NOMO-1 treated with dmso at 0.1 percent for 144 hours (cell line): ENCODE data around the gene SEMA4C.
"Not testable (repeated sequence)": the region's sequence is repeated elsewhere in the genome, so short reads cannot be mapped to it uniquely, and the experiment has no call there.

ENCODE experiments used
- DNase-seq: peaks from one replicate; lab custom pipeline; 2025; ENCODE audit not compliant: unreplicated experiment; lab: John Stamatoyannopoulos, UW

Gene SEMA4C

DNA sequence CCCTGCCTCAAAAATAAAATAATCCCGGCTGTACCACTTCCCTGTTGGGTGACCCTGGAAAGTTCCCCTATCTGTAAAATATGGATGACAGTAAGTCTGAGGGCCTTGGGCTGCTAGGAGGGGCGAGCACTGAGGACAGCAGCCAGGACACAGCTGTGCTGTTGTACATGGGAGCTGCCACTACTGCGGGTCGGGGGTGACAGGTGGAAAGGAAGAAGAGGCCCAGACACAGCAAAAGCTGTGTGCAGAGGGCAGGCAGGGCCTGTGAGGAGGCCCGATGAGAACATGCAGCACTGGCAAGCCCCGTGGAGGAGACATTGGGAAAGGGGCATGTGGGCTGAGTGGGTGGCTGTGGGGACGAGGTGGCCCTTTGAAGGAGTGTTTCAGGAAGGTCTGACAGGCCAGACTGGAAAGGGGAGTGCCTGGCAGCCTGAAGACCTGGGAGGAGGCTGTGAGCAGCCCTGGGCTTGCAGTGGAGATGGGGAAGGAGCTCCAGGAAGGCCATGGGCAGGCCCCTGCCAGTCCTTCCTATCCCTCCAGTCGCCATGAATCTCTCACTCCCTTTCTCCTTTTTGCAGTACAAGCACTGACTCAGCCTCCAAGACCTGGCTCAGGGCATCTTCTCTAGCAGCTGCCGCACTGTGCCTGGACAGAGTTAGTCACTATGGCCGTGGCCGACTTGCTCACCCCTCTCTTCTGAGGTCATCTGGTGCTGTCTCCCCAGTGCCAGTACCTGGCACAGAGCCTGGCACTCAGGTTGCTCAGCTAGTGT, 28.9 kb upstream of the SEMA4C start:
- DNase-seq, result no peak

DNA sequence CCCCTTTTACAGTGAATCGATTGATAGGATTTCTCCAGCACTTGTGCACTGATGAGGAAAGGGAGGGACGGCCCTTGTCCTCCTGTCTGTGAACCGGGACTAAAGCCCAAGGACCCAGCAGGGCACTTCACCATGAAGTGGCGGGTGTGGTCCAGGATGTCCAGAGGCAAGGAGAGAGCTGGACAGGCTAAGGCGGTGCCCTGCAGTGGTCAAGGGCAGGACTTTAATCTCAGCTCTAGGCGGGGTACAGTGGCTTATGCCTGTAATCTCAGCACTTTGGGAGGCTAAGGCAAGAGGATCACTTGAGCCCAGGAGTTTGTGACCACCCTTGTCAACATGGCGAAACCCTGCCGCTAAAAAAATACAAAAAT, 28.2 kb upstream of the SEMA4C start:
- no peak for DNase-seq

DNA sequence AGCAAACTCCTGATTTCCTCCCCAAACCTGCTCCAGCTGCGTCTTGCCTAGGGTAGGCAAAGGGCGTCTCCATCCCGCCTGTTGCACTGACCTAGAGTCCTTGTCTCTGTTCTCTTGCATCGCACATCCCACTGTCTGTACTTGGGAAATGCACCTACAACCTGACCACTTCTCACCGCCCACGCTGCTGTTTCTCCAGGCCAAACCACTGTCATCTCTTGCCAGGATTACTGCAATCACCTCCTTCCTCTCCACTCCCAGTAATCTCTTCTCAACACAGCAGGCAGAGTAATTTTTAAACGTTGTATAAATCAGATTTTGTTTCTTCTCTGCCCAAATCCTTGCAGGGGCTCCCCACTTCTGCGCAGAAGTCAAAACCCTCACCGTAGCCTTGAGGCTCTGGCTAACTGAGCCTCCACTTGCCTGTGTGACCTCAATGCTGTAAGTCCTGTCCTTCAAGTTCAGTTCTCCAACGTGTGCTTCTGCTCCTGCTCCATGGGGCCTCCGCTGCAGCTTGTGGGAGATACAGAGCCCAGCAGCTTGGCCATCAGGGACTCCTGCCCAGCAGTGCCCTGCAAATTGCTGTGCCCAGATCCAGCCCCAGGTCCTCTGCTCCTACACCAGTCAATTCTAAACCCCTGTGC, 27.7 kb upstream of the SEMA4C start:
- no peak for DNase-seq

DNA sequence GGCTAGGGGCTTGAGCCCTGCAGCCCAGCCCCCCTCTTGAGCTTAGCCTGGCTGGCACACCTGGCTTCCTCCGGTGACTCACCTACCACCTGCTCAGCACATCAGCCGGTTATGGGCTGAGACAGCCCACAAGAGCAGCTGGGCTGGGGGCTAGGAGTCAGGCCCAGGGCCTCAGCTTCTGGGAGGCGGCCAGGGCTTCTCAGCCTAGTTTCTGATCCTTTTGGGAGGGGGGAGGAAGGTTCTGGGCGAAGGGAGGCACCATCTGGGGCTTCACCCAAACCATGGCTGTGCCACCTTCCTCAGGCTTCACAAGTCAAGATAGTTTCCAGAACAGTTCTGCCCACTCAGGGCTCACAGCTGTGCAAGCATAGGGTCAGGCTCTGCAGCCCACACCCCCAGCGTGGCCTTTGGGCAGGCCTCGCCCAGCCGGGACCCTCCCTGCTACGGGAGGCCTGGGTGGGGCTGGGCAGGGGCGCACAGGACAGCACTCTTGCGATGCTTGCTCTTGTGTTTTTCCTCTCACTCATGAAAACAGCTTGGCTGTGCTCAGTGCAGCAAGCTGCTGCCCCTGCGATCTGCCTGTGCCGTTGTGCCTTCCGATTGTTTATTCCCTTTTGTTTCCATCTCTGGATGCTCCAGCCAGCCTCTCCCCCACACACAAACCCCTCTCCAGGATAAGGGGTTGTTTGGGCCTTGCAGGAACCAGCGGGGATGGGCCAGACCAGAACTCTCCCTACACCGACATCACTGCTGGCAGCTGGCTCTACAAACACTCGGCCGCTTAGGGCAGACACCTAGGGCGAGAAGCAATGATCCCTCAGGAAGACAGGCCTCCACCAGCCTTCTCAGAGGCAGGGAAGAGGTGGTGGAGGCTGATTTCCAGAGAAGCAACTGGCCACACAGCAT, 26.1 kb upstream of the SEMA4C start:
- DNase-seq, result no peak

DNA sequence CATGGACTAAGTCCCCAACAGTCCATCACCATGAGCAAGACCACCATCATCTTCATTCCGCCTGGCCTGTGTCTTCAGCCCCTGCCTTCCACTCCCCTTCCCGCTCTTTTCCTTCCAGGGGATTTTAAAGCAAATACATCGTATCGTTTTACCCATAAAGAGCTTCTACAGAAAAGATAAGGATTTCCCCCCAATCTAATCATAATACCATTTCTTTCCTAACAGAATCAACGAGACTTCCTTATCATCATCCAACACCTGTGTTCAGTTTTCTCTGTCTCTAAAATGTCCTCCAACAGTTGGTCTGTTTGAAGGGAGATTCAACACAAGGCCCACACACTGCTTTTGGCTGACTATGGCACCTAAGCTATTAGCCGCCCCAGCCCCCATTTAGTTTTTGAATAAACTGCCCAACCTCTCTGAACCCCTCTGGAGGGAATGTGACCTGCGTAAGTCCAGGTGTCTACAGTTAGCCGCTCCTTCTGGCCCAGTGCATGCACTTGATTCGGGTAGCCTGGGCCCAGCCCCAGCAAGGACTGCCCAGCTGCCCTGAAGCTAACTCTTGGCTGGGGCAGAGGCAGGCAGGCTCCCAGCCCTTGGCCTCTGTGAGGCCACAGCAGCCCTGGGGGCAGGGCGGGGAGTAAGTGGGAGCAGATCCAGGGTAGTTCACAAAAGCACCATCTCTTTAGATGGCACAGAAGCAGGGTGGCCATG, 25.3 kb upstream of the SEMA4C start:
- DNase-seq, result no peak

DNA sequence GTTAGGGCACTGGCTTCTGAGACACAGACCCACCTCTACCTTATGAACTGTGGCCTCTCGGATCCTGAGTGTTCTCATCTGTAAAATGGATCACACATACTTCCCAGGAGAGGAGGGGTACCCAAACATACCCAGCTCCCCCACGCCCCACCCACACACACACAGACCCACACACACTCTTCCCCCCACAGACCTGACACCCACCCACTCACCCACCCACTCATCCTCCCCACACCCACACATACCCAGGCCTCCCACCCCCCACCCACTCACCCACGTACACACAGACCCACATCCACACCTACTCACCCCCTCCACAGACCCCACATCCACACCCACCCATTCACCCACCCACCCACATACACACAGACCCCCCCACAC, 24.3 kb upstream of the SEMA4C start:
- no peak for DNase-seq

DNA sequence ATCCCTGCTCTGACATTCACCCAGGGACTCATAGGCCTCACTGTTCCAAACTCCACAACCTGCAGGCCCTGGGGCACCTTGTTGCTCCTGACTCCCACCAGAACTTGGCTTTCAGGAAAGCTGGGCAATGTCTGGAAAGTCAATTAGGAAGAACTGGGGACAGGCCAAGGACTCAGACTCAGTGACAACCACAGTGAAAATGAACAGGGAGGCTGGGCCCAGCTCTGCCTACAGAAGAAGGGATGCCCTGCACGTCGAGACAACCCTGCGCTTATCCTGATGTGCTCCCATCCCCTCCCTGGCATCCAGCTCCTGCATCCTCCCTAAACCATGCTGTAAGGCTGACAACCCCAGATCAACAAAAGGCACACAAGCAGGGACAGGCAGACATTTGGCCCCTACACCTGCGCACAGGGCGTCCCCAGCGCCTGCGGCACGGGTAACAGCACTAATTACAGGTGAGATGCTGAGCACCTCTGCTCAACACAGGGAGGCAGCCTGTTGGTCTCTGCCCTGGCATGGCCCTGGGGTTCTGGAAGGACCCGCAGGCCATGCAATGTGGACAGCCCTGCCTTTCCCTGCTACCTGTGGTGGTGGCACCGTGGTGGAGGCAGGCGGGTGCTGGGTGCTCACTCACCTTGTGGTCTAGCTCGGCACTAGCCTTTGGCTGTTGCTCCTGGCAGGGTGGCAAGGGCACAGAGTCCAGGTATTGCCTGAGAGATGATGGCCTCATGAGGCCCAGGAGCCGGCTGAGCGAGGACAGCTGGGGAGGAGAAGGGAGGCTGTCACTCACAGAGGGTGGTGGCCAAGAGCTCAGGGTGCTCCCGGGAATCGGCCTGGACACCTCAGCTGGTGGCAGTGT, 23.6 kb upstream of the SEMA4C start:
- no peak for DNase-seq

DNA sequence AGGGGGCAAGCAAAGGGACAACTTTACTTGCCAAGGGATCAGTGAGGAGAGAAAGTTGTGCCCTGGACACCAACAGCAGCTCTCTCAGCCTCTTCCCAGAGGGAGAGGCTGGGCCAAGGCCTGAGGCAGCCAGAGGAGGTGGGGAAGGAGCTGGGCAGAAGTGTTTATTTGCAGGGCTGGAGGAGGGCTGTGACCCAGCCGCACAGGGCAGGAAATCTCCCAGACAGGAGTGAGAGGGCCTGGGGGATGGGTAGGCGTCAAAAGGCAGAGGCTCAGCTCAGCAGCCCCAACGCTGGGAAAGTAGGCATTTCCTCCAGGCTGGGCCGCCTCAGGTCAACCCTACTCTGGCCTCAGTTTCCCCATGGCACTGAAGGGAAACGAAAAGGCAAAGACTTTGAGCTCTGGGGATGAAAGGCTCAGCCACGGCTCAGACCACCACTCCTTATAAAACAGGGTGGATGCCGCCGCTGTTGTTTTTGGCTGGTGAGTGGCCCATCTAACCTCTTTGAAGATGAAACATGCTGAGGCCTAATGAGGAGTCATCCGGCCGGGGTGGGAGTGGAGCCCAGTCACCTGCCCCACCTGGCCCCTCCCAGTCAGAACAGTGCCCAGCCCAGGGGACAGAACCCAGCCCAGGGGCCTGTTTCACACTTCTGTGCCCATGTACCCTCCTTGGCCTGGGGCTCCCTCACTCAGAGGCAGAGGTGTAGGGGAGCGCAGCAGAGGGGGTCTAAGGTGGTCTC, 21.9 kb upstream of the SEMA4C start:
- DNase-seq, result no peak

DNA sequence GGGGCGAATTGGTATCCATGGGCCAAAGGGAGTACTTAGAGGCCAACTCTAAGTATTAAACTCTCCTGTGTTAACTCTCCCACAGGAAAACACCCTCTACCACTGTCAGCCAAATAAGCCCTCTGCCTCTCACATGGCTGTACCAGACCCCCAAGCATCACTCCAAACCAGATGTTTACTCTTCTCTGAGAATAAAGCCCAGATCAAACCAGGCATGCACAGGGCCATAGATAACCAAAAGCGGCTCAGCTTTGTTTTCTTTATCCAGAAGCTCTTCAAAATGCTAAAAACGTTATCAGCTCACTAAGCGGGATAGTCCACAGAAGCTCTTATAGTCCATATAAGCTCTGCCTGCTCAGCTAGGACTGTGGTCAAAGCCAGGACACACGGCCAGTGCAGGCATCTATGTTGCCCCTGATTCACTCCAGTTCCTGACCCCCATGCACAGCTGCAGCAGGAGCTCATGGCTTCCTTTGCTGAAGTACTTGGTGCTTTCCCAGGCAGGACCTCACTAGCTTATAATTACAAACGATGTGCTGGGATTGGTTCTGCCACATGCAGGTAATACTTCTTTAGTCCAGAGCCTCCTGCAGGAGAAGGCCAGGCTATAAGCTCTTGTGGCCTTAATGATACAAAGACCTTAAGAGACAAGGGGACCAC, 21.0 kb upstream of the SEMA4C start:
- no peak for DNase-seq

DNA sequence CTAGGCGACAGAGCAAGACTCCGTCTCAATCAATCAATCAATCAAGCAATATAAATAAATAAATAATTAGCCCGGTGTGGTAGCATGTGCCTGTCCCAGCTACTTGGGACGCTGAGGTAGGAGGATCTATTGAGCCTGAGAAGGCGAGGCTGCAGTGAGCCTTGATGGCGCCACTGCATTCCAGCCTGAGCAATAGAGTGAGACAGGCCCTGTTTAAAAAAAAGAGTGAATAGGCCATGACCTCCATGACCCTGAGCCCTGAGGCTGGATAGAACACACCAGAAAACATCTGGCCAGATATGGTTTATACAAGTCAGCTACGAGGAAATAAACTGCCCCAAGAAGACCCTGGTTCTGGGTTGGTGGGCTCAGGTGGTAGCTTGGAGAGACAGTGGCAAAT, 20.4 kb upstream of the SEMA4C start:
- no peak for DNase-seq

DNA sequence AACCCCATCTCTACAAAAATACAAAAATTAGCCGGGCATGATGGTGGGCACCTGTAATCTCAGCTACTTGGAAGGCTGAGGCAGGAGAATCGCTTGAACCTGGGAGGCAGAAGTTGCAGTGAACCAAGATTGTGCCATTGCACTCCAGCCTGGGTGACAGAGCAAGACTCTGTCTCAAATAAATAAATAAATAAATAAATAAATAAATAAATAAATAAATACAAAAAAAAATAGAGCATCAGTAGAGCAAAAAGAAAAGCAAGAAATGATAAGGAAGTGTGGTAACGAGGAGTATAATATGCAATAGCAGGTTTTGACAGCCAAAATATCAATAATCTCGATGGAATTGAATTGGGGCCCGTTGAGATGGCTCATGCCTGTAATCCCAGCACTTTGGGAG, 19.6 kb upstream of the SEMA4C start:
- DNase-seq, result not testable (repeated sequence)

DNA sequence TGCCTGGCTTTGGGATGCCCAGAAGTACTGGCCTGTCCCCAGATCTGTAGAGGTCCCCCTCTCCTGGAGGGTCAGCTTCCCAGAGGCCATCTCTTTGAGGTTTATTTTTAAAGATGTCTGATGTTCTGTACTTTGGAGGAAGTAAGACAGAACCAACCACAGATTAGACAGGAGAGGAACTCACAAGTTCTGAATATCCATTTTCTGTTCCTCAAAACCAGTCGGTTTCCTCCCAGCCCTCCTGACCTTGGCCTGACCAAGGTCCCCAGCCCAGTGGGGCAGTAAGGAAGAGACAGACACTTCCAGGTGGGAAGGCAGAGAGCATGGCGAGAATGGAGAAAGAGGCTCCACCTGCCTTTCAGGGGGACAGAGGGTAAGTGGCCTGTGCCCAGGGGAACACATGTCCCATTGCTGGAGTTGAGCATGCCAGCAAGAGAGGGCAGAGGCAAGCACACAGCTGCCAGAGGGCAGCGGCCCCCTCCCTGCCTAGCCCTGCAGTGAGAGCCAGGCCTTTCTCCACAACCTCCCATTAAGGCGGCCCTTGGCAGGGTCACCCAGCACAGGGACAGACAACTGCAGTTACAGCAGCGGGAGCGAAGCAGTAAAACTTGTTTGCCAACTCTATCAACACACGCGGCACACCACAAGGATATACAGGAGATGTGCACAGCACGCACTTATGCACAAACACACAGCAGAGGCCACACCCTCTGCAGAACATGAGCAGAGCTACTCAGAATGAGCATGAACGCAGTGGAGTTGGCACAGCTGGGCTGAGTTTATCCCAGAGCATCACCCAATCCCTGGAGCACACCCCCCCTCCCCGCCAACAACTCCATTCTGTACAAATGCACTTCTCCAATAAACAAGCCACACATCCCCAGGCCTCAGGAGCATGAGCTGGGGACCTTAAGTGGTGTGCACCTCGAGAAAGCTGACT, 18.5 kb upstream of the SEMA4C start:
- DNase-seq, result peak; percentile 37

DNA sequence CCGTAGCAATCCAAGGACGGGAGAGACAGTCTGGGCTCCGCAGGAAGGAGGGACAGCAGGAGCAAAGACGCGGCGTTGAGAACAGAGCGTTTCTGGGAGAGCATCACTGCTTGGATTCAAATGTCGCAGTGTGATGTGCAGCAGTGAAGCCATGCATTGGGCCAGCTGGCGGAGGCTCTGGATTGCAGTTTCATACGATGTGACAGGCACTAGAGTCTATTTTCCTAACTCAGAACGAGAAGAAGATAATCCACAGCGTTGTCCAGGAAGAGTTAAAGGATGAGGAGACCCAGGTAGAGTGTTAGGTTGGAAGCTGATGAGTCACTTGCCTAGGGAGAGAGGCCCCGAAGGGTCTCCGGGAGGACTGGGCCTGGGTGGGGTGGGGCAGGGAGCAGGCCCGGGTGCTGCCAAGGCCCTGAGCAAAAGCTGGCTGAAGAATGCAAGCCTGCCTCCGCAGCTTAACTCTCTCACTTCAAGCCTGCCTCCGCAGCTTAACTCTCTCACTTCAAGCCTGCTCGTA, 17.7 kb upstream of the SEMA4C start:
- DNase-seq, result no peak

DNA sequence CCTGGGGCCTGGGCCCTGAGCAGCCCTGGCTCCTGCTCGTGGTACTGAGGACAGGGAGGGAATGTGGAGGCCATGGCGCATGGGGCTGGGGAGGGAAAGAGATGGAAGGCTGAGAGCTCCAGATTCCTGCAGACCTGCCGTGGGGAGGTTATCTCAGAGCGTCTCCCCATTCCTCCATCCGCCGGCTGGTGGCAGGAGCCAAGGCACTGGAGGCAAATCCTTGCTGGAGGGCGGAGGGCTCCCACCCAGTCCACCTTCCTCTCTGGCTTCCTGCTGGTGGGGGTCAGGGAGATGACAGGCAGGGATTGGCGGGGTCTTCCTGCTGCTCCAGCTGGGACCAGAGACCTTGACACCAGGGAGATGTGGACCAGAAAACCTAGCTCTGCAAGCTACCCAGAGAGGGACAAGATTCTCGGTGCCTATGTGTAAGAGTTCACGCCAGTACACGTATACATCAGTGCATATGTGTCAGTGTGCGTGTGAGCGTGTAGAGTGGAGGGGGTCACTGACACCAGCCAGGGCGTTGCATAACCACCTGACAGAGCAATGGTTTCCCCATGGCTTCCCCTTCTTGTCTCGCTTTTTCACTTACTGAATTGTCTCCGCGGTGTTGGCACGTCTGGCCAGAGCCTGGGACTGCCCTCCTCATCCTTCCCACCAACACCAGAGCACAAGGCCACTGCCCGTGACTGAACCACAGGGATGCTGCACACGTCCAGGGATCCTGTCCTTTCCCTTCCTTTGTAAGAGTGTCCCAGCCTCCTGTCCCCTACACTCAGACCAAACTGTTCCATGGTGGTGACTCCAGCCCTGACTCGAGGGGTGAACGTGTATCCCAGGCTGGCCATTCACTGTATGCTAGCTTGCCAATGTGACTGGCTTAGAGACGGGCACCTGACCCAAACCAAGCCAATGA, 15.8 kb upstream of the SEMA4C start:
- DNase-seq, result peak; percentile 62

DNA sequence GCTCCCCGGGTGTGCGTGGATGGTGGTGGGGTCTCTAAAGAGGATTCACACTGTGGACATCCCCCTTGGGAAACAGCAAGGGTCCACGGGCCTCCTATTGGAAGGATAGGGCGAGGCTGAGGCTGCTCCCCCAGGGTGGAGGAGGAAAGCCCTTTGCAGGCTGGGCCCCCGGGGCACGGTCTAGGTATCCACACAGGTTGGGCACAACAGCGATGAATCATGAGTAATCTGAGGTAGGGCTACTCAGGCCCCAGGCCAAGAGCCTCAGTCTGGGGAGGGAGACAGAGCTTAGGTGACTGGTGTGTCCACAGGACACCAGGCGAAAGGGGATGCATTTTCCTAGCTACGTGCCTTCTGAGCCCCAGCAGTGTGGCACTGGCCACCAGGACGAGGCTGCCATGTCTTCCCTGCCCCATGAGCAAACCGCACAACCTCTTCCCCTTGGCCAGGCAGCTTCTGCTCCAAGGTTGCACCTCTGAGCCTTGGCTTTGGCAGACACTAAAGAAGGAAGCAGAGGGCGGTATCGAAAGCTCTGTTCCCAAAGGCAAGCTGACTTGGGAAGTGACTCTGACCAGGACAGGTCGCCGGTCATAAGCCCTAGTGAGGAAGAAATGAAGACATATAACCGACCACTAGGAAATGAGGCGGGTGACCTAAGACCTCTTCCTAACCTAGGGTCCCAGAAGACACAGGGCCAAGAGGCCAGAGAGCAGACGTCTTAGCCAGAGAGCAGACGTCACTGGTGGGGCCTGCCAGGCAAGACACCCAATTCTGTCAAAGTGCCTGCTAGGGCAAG, 14.6 kb upstream of the SEMA4C start:
- DNase-seq, result no peak

DNA sequence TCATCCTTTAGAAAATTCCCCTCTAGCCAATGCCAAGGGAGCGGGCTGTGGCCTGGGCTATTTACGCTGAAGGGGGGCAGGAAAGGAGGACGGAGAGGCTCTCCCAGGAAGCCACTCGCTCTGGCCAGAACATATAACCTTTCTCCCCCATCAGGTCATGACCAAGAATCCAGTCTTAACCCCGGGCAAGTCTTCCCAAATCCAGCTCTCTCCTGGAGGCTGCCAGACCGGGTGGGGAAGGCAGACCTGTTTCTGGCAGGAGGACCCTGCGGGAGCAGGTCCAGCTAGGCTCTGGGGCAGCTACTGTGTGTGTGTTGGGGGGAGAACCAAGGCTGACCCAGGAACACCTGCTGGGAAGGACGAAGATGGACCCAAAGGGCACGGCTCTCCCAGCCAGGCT, 13.4 kb upstream of the SEMA4C start:
- DNase-seq, result no peak
